ENCODE measurements around the gene STAU1. TPM values are rescaled to one million over a fixed set of nuclear protein-coding genes. Genes with fewer than 3 reads are reported as not detected.

The STAU1 gene
- polyA plus RNA-seq, 1 donor (not counting 4 experiments of a cell fraction or from before 2014, with no cell fraction given), result 55.3 TPM

DNA sequence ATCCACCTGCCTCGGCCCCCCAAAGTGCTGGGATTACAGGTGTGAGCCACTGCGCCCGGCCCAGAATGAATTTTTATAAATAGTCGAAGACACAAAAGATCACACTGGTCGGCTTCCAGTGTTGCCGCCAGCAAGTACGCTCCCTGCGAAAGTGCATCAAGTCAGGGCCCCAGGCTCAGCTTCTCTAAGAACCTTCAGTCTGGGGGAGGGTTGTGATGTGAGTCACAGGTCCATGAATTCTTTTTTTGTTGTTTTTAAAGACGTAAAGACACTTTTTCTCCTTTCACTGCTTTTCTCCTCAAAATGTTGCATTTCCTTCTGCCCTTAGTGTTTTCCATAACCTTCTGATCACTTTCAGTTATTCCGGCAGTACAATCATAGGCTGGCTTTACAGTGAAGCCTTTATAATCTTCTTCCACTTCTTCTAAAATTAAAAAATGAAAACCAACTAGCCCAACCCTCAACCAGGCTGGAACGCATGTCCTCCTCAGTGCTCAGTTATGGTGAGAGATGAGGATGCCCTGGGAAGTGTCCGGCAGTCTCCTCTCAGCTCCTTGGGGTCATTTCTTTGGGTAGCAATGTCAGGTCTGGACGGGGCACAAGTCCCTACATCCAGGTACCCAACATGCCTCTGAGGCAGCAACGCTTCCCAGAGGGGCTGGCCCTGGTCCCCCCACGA, 75.4 kb downstream of the STAU1 start:
- Histone ChIP-seq H2AFZ (ENCODE audit: control insufficient read depth, low read length) (no peak overlapping the region), H4K20me1 (ENCODE audit: control insufficient read depth, extremely low read depth, insufficient read depth, low read length) (no peaks in the 10 kb centered on the region), H3K4me1 (ENCODE audit: control insufficient read depth, extremely low read depth, insufficient read depth, low read length) (no peaks in the 10 kb centered on the region), H3K79me2 (ENCODE audit: control insufficient read depth, insufficient read depth, low read length) (no peaks in the 10 kb centered on the region), H3K27ac (ENCODE audit: control insufficient read depth, insufficient read depth, low read length) (no peak overlapping the region), H3K4me3 (ENCODE audit: control insufficient read depth in 2 of 3, extremely low read depth in 1 of 3, insufficient read depth in 2 of 3, low read depth in 1 of 3, low read length in 3 of 3) (no peak overlapping the region), H3K9ac (ENCODE audit: control insufficient read depth, extremely low read depth, insufficient read depth, low read length) (no peak overlapping the region), H3K9me1 (ENCODE audit: control insufficient read depth, extremely low read depth, insufficient read depth, low read length) (no peaks in the 10 kb centered on the region), H3K36me3 (ENCODE audit: control insufficient read depth in 2 of 2, extremely low read depth in 1 of 2, insufficient read depth in 2 of 2, low read length in 2 of 2) (peaks cover 21% of the 10 kb centered on the region in 2 experiments), H3K9me3 (ENCODE audit: control insufficient read depth, low read depth, low read length) (no peaks in the 10 kb centered on the region), H3K27me3 (ENCODE audit: control insufficient read depth, extremely low read depth, insufficient read depth, low read length) (no peaks in the 10 kb centered on the region), H3K4me2 (ENCODE audit: control insufficient read depth, extremely low read depth, insufficient read depth, low read depth, low read length) (no peak overlapping the region)
- dilution Hi-C loops (cut with MboI; ENCODE audit: extremely low pct_ligation_motif_present, low sequenced_read_pairs), result no loop called here
- TF ChIP-seq, protein P1, sequence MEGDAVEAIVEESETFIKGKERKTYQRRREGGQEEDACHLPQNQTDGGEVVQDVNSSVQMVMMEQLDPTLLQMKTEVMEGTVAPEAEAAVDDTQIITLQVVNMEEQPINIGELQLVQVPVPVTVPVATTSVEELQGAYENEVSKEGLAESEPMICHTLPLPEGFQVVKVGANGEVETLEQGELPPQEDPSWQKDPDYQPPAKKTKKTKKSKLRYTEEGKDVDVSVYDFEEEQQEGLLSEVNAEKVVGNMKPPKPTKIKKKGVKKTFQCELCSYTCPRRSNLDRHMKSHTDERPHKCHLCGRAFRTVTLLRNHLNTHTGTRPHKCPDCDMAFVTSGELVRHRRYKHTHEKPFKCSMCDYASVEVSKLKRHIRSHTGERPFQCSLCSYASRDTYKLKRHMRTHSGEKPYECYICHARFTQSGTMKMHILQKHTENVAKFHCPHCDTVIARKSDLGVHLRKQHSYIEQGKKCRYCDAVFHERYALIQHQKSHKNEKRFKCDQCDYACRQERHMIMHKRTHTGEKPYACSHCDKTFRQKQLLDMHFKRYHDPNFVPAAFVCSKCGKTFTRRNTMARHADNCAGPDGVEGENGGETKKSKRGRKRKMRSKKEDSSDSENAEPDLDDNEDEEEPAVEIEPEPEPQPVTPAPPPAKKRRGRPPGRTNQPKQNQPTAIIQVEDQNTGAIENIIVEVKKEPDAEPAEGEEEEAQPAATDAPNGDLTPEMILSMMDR (optimal IDR thresholded peaks at IDR 0.05 in 1 of 3, IDR thresholded peaks at IDR 0.05 in 1 of 3, conservative IDR thresholded peaks at IDR 0.05 in 1 of 3; ENCODE audit: extremely low read depth in 1 of 3, insufficient read depth in 2 of 3, low read length in 3 of 3), result no peak
- no peak for DNase-seq (ENCODE audit: low read depth, low spot score)
- no peak for FAIRE-seq

DNA sequence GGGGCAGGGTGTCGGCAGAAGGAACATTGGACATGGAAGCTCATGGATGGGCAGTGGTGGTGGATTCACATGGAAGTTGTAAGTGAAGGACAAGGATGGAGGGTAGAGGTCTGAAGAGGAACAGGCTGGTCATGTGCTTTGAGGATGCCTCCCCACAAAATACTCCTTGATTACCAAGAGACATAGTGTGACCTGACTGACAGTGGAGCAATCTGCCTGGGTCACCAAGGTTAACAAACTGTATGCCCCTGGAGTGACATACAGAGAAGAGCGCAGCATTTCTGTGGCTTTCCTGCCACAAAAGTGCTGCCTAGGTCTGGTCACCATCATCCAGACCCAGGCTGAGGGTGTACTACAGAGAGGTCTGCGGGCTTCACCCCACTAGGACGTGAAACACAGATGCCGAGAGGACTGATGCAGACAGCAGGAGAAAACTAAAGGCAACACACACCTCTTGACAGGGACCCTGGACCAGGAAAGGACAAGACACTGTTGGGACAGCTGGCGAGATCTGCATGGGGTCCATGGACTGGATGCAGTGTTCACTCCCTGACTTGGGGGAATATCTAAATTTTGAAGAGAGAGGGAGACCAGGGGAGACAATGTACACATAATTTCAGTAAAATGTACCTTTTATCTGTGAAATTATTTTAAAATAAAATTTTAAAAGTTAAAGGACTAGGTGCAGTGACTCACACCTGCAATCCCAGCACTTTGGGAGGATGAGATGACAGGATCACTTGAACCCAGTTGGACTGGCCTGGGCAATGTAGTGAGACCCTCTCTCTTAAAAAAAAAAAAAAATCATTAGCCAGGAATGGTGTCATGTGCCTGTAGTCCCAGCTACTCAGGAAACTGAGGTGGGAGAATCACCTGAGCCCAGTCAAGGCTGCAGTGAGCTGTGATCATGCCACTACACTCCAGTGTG, 77.1 kb downstream of the STAU1 start:
- Histone ChIP-seq H4K20me1 (ENCODE audit: control insufficient read depth, extremely low read depth, insufficient read depth, low read length) (no peaks in the 10 kb centered on the region), H3K79me2 (ENCODE audit: control insufficient read depth, insufficient read depth, low read length) (no peaks in the 10 kb centered on the region), H3K36me3 (ENCODE audit: control insufficient read depth in 2 of 2, extremely low read depth in 1 of 2, insufficient read depth in 2 of 2, low read length in 2 of 2) (peaks cover 5 to 10% of the 10 kb centered on the region in 2 experiments), H3K4me3 (ENCODE audit: control insufficient read depth in 2 of 3, extremely low read depth in 1 of 3, insufficient read depth in 2 of 3, low read depth in 1 of 3, low read length in 3 of 3) (no peak overlapping the region), H3K4me1 (ENCODE audit: control insufficient read depth, extremely low read depth, insufficient read depth, low read length) (no peaks in the 10 kb centered on the region), H3K27me3 (ENCODE audit: control insufficient read depth, extremely low read depth, insufficient read depth, low read length) (no peaks in the 10 kb centered on the region), H2AFZ (ENCODE audit: control insufficient read depth, low read length) (no peak overlapping the region), H3K27ac (ENCODE audit: control insufficient read depth, insufficient read depth, low read length) (no peak overlapping the region), H3K4me2 (ENCODE audit: control insufficient read depth, extremely low read depth, insufficient read depth, low read depth, low read length) (no peak overlapping the region), H3K9ac (ENCODE audit: control insufficient read depth, extremely low read depth, insufficient read depth, low read length) (no peak overlapping the region), H3K9me1 (ENCODE audit: control insufficient read depth, extremely low read depth, insufficient read depth, low read length) (no peaks in the 10 kb centered on the region), H3K9me3 (ENCODE audit: control insufficient read depth, low read depth, low read length) (no peaks in the 10 kb centered on the region)
- dilution Hi-C loops (cut with MboI; ENCODE audit: extremely low pct_ligation_motif_present, low sequenced_read_pairs), result no loop called here
- DNase-seq (ENCODE audit: low read depth, low spot score) (no peak), FAIRE-seq (no peak)
- no peak for TF ChIP-seq EZH2 (IDR thresholded peaks at IDR 0.05; ENCODE audit: low read length)
- TF ChIP-seq, protein P1 (optimal IDR thresholded peaks at IDR 0.05 in 1 of 3, IDR thresholded peaks at IDR 0.05 in 1 of 3, conservative IDR thresholded peaks at IDR 0.05 in 1 of 3; ENCODE audit: extremely low read depth in 1 of 3, insufficient read depth in 2 of 3, low read length in 3 of 3), result no peak
